HL-60/S4 treated with retinoic acid at 250 ng/mL for 4 days and 3 days (cell line): ENCODE results near the gene DCAF12.
"Not testable (repeated sequence)": the region's sequence is repeated elsewhere in the genome, so short reads cannot be mapped to it uniquely, and the experiment has no call there.

ENCODE experiments used
- in situ Hi-C: fragments of 300-500 bp; cut with MboI; formaldehyde crosslinking; loops from 2 replicates; pipeline ENCODE4 v1.7.0; 2022; ENCODE audit warnings: low sequenced_read_pairs

DCAF12 gene

GRCh38 chr9:34072410-34072809 lies 54.1 kb downstream of the DCAF12 start:
- in situ Hi-C loops: no loop called here

- in situ Hi-C loops: no loop called here
Observed at GRCh38 chr9:34070606-34071324, 55.7 kb downstream of the DCAF12 start.

GRCh38 chr9:34069831-34070230 lies 56.7 kb downstream of the DCAF12 start:
- in situ Hi-C loops: no loop called here

- in situ Hi-C loops: no loop called here
Observed at GRCh38 chr9:34065541-34065940, 61.0 kb downstream of the DCAF12 start.

- in situ Hi-C loops: no loop called here
Observed at GRCh38 chr9:34059954-34060353, 66.5 kb downstream of the DCAF12 start.

GRCh38 chr9:34059281-34059680 lies 67.2 kb downstream of the DCAF12 start:
- in situ Hi-C loops: no loop called here

- in situ Hi-C loops: no loop called here
Observed at GRCh38 chr9:34049630-34050384, 76.7 kb downstream of the DCAF12 start.

GRCh38 chr9:34048727-34049629 lies 77.5 kb downstream of the DCAF12 start, which contains the start of gene UBAP2:
UBAP2 (minus strand) TSS chr9:34048887; CDS start chr9:34017148, 31,739 bp downstream.
- in situ Hi-C loops: no loop called here

GRCh38 chr9:34047864-34048726 lies 78.4 kb downstream of the DCAF12 start:
- in situ Hi-C loops: no loop called here

- in situ Hi-C loops: no loop called here
Observed at GRCh38 chr9:34046784-34047379, 79.6 kb downstream of the DCAF12 start.

- in situ Hi-C loops: no loop called here
Observed at GRCh38 chr9:34045903-34046302, 80.6 kb downstream of the DCAF12 start.

- in situ Hi-C loops: not testable (repeated sequence)
Observed at GRCh38 chr9:34042074-34042473, 84.4 kb downstream of the DCAF12 start.

- in situ Hi-C loops: not testable (repeated sequence)
Observed at GRCh38 chr9:34038851-34039250, 87.6 kb downstream of the DCAF12 start.

GRCh38 chr9:34037626-34038025 lies 88.9 kb downstream of the DCAF12 start:
- in situ Hi-C loops: no loop called here

- in situ Hi-C loops: no loop called here
Observed at GRCh38 chr9:34036625-34037024, 89.9 kb downstream of the DCAF12 start.
